HG03469 (cell line): ENCODE measurements around the gene PPCDC.

Source experiments
- ATAC-seq: cut with Tn5 transposase; IDR thresholded peaks from one replicate; pipeline ENCODE4 v1.9.1; 2021; ENCODE audit warnings: mild to moderate bottlenecking, moderate library complexity, moderate number of reproducible peaks; ENCODE audit not compliant: unreplicated experiment

Gene PPCDC

DNA sequence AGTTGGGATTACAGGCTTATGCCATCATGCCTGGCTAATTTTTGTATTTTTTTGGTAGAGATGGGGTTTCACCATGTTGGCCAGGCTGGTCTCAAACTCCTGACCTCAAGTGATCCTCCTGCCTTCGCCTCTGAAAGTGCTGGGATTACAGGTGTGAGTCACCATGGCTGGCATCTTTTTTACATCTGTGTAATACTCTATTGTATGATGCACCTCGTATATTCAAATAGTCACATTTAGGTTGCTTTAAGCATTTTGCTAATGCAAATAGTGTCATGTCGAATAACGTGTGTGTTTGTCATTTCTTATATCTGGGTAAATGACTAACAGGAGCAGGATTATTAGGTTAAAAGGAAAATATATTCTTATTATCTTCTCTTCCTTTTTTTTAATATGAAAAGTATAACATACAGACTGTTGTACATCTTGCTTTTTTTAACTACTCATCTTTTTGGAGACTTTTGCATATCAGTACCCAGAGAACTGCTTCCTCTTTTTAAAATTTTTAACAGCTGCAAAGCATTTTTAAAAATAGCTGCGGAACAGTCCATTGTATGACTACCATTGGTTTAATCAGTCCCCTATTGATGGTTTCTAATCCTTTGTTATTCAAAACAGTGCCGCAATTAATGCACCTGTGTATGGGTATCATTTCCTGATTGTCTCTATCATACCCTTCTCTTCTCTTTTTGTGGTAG lies 14.6 kb upstream of the PPCDC start:
- ATAC-seq, result peak; percentile 59

DNA sequence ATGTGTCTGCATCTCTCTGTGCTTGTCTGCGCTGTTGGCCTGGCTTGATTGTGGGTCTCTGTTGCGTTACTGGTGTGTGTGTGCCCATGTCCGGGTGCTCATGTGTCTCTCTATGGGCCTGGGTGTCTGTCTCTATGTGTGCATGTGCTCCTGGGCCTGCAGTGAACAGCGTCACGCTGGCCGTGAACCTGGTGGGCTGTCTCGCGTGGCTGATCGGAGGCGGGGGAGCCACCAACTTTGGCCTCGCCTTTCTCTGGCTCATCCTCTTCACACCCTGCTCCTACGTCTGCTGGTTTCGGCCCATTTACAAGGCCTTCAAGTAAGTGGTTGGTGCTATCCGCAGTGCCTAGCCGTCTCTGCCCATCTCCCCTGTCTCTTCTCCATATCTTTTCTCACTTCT lies 7.0 kb upstream of the PPCDC start:
- no peak for ATAC-seq

DNA sequence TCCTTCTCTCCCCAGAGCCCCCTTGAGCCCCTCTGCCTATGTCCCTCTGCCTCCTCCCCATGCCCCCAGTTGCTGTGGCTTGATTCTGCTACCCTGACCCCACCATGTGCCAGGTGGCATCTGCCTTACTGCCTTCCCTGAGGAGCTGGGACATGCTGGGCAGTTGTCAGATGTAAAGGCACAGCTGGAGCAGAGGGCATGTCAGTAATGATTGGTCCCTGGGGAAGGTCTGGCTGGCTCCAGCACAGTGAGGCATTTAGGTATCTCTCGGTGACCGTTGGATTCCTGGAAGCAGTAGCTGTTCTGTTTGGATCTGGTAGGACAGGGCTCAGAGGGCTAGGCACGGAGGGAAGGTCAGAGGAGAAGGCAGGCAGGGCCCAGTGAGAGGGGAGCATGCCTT lies 3.5 kb upstream of the PPCDC start:
- ATAC-seq, result no peak

DNA sequence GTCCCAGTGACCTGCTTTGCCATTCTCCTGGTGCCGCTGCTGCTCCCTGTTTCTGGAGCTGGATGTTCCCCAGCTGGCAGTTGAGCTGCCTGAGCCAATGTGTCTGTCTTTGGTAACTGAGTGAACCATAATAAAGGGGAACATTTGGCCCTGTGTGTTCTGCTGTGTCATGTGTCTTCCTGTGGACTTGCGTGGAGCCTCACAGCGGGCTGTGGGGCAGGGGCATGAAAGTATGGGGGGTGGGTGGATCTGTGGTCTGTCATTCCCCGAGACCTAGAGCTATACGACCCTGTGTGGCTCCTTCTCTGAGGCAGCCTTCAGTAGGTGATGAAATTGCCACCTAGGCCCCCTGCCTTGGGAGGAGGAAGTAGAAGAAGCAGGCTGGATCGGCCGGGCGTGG lies 2.0 kb upstream of the PPCDC start:
- ATAC-seq, result no peak

DNA sequence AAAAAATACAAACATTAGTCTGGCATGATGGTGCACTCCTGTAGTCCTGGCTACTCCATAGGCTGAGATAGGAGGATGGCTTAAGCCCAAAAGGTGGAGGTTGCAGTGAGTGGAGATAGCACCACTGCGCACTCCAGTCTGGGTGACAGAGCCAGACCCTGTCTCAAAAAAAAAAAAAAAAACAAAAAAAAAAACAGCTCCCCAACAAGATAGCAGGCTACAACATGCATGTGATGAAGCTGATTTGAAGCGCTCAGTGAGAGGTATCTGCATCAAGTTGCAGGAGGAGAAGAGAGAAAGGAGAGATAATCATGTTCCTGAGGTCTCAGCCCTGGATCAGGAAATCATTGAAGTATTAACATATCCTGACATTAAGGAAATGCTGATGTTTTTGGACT lies 608 bp upstream of the PPCDC start:
- no peak for ATAC-seq

DNA sequence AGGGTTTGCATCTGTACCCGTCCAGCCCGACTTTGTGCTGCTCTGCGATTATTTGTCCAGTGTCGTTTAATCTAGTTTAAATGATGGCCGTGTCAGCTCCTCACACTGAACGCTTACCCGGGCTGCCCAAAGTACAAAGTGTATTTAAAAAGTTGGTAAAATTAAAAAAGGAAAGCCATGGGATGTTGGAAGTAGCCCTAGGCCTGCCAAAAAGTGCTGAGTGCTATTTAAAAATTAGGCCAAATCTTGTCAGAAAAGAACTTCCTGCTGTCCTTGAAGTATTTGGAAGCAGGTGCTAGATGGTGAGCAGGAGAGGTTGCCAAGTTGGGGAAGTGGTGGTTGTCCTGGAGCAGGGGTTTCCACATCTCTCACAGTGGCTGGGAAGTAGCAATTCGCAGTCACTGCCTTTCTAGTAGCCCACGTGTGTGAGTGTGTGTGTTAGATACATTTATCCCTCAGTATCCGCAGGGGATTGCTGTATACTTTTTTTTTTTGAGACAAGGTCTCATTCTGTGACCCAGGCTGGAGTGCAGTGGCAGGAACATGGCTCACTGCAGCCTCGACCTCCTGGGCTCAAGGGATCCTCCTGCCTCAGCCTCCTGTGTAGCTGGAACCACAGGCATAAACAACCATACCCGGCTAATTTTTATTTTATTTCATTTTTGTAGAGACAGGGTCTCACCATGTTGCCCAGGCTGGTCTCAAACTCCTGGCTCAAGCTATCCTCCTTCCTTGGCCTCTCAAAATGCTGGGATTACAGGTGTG lies 664 bp downstream of the PPCDC start:
- no peak for ATAC-seq

DNA sequence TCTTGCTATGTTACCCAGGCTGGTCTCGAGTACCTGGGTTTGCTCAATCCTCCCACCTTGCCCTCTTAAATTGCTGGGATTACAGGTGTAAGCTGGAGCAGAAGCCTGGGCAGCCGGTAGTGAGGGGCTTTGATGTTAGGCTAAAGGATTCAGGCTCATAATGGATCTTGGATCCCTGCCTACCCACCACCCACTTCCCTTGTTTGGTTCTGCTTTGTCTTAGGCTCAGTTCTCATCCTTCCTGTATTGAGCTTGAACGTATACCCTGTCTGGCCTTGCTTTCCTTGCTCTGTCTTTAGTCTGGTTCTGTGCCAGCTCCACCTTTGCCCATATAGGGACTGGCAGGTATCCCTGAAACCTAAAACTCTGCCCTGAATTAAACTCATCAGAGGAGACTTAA lies 1.7 kb downstream of the PPCDC start:
- no peak for ATAC-seq

DNA sequence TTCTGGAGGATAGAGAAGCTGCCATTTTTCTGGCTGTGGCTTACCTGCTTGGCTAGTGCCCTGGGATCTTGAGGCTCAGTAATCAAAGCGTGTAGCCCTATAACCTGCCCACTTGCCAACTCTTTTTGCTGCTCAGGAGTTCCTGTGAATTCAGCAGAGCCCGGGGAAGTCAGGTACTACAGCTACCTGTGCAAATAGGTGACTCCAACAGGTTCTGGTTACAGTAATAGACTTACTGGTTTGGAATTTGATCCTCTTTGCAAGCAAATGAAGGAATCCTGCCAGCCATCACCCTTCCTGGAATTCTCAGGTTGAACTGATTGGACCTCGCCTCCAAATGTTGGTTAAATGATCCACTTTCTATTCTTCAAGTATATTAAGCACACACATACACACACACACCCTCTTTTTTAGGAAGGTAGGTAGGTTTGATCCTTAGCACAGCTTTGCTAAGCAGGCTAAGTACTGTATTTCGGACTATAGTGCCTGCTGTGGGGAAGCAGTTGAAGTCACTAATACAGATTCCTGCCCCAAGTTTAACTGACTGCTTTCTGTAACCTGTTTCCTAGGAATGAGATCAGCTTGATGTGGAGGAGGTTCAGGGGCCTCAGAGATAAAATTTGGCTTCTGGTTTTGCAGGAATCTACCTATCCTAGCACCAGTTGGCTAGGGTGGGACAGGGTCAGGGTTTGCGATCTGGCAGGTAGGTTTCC lies 2.3 kb downstream of the PPCDC start:
- no peak for ATAC-seq

DNA sequence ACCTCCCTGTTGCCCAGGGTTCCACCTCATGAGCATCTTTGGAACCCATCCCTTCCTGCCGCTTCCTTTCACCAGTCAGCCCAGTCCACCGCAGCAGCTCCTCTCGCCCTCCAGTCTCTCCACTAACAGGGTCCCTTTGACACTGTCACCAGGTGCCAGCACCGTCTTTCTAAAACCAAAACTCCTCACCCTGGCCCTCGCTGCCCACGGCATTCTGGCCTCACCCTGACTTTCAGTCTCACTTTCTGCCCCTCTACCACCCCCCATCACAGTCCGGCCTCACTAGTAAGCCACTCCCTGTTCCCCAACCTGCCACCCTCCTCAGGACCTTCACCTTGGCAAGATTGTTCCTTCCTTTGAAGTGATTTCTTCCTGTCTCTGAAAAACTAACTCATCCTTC lies 4.2 kb downstream of the PPCDC start:
- no peak for ATAC-seq

DNA sequence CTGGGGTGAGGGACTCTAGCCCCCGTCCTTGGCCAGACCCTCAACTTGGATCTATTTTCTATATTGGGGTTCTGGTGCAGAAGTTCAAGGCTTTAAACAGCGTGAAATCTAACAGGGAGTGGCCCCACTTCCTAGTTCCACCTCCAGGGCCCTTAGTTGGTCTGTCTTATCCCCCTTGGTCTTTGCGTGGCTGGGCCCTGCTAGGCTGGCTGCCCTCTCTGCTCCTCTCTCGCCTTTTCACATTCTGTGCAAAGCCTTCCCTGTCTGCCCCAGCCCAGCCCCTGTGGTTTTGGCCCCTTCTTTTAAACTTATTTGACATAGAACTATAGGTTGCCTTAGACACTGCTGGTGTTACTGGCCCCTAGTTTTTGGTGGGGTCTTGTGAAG lies 5.6 kb downstream of the PPCDC start:
- ATAC-seq, result no peak

DNA sequence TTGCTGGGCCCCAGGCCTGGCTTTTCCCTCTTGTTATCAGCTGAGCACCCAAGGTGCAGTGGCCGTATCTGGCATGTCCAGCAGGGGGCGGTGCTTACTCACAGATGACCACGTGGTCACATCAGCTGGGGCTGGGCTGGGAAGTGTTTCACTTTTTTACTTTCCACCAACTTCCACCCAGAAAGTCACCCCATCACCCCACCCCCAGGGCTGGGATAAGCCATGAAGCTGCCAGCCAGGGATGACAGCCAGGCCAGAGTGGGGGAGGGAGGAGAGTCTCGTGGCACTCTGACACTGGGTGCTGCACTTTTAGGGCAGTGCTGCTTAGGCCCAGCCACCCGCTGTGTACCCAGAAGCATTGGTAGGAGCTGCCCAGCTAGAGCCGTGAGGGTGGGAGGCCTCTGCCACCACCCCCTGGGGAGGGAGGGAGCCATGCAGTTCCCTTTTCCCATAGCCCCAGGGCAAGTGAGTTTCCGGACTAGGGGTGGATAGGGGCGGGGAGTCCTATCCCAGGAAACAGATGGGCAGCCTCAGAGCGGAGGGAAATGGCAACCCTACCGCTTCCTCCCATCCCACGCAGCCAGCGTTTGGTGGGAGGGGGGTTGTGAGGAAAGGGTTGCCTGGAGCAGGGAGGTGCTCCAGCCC lies 6.1 kb downstream of the PPCDC start:
- no peak for ATAC-seq

DNA sequence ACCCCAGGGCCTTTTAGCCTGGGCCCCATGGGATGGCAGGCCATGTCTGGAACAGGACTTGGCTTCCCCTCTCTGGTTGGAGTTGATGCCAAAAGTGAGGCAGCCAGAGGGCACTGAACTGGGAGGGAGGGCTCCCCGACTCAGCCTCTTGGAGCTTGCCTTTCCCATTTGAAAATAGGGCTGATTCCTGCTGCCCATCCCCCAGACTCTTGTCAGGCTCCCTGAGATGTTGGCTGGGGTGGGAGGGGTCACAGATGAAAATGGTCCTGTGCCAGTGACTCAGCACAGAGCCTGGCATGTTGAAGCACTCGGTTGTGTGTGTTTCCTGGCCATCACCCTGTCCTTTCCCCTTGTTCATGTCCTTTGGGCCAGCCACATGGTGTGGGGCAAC lies 6.6 kb downstream of the PPCDC start:
- ATAC-seq, result no peak

DNA sequence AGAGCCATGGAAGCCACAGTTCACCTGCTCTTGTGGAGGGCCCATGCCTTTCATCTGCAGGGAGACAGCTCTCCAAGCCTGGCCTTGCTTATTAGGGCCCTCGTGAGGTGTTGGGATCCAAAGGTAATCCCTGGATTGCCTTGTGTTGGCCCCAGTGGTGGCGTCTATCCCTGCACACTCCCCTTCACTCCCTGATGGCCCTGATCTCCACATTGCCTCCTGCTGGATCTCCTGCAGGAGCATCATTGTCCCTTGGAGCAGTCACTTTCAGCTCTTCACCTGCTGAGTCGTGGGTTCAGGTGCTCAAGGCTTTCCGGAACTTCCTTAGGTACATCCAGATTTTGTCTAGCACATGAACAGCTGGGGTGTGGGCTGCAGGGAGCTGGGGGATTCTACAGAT lies 7.0 kb downstream of the PPCDC start:
- ATAC-seq, result no peak

DNA sequence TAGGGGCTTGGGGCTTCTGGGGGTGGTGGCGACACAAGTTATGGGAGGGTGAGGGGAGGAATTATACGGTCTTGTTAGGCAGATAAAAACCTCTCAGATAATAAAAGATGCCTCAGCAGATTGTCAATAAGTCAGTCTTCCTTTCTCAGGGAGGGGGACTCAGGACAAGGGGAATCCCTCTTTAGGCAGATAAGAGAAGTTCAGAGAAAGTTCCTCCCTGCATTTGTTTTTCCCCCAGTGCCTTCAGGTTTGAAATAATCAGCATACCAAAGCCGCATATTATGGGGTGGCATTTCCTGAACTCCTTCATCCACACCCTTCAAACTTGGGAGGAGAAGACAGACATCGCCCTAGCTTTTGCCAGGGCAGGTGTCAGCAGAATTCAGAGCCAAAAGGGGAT lies 8.5 kb downstream of the PPCDC start:
- no peak for ATAC-seq

DNA sequence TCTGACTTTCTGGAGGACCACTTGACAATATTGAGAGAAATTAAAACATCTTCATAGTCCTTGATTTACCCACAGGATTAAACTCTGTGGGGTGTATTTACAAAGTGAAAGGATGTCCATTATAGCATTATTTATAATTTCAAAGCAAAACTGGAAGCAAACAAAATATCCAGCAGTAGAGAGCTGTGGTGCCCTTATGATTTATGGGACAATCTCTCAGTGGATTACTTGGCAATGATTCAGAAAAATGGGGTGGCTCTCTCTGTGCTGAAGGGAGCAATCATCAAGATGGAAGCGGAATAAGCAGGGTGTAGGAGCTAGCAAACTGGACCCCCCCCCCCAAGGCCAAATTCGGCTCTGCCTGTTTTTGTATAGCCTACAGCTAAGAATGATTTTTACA lies 9.0 kb downstream of the PPCDC start:
- ATAC-seq, result no peak

DNA sequence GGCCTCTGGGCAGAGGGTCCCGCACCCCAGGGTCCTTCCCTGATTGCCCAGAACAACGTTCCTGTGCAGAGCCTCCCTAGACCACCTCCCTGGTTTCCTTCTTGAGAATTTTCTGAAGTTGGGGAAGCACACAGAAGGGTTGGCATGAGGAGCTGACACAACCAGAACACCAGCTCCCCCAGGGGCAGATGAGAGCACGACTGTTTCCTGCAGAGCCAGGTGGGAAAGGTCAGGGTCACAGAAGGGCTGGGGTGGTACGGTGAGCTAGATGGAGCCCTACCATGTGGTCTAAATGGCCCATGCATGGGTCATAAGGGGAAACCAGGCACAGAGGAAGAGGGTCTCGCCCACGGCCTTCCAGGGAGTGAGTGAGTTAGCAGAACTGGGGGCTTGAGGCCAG lies 10.4 kb downstream of the PPCDC start:
- no peak for ATAC-seq

DNA sequence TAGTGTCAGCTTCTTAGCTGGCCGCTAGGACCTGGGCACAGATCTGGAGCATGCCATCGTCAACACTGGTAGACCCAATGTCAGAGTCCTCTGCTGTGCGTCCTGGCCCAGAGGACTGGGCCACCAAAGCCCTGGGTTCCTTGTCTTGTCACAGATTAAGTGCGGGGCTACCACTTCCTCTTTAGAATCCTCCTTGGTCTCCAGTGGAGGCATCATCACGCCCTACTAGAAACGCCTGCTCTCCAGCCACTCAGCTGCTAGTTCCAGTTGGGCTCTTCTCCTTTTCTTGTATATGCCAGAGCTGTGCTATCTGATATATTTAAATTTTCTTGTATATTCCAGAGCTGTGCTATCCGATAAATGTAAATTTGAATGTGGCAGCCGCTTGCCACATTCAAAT lies 11.2 kb downstream of the PPCDC start:
- no peak for ATAC-seq

DNA sequence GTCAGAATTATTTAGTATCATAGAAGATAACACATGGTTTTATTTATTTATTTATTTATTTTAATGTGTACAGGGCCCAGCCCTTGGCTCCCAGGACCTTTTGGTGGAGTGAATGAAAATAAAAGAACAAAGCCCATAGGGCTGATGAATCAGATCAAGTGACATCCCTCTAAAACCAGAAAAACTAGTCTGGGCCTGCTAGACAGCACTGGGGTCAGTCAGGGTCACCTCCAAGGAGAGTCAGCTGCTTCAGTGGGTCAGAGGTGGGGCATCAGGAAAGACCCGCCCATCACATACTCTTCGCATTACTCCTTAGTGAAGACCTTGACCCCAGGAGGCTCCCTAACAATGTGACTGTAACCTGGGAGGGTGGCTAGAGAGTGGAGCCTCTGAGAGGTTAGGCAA lies 12.8 kb downstream of the PPCDC start:
- ATAC-seq, result no peak

DNA sequence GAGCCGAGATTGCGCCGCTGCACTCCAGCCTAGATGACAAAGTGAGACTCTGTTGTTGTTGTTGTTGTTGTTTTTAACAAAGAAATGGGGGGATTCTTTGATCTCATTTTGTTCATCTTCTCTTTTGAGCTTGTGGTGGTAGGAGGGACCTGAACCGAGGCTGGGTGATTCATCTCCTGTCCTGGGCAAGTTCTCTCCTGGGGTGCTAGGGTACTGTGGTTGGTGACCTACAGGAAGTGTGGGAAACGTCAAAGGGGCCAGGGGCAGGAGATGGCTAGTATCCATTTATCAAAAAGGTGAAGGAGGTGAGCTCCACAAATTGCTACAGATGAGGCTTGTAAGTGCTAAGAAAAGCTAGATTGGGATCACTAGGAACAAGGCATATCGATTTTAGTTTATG lies 14.3 kb downstream of the PPCDC start:
- ATAC-seq, result no peak

DNA sequence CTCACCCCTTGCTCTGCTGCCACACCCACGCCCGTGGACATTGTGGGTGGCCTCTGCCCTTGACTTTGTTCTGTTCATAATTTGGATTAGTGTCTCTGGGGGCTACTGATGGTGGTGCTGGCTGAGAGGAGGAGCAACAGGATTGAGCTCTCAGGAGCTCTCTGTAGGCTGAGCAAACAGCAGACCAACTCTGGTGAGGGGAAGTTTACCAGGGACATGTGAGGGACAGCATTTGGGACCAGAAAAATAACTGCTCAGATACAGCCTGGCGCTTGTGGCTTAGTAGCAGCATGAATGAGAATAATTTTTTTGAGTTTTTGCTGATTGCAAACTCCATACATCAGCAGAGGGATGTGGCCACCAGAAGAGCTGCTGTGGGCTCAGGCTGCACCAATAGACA lies 14.8 kb downstream of the PPCDC start:
- no peak for ATAC-seq

DNA sequence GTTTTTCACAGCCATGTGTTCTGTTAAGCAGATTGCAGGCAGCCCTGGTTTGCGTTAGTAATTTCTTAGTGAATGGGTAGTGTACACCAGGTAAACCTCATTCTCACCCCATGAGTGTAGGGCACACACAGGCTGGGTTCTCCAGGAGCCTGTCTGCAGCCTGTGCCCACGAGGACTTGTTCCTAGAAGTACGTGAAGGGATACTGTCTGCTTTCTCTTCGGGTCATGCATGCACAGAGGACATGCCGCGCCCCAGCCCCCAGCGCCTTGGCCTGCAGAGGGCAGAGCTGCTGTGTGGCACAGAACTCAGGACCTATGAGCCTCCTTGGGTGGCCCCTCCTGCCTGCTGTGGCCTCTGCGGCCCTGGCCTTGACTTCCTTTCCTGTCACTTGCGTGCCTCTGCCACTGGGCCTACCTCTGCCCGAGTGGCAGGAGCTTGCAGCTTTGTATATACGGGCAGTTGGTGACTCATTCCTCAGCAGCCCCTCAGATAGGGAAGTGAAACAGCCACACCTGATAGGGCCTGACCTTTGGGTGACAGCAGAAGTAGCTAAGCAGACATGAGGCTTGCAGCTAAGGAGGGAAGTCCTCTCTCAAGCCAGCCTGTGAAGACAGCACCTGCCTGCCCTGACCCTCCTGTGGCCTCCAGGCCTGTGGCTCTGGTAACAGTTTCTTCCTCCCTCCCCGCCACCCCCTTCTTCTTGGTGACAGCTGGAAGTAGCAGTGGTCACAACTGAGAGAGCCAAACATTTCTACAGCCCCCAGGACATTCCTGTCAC lies 19.5 kb downstream of the PPCDC start:
- peak; percentile 51 for ATAC-seq
